BE2C (cell line): ENCODE data around the gene ATP5PB.
A peak's percentile ranks its signal among the peaks of the same experiment; 100 is the strongest.

ENCODE experiments used
- DNase-seq: peaks from one replicate; pipeline ENCODE4 v3.0.0-alpha.2; 2020
- H3K27me3 ChIP-seq: fragments of 250-450 bp; sonication (Bioruptor Pico); 2 replicates; pipeline ENCODE4 v1.5.1; 2020; ENCODE audit warnings: mild to moderate bottlenecking
- H3K36me3 ChIP-seq: fragments of 250-450 bp; sonication (Bioruptor Pico); 2 replicates; pipeline ENCODE4 v1.5.1; 2020; ENCODE audit warnings: mild to moderate bottlenecking
- H3K4me1 ChIP-seq: fragments of 250-450 bp; sonication (Bioruptor Pico); 2 replicates; pipeline ENCODE4 v1.5.1; 2020
- H3K4me3 ChIP-seq: 2 replicates; pipeline ENCODE4 v1.5.1; 2011; ENCODE audit warnings: low read depth, low read length
- H3K9me3 ChIP-seq: fragments of 250-450 bp; sonication (Bioruptor Pico); 2 replicates; pipeline ENCODE4 v1.5.1; 2020
- CTCF ChIP-seq: IDR thresholded peaks from 2 replicates; pipeline ENCODE4 v1.5.1; 2012; ENCODE audit warnings: mild to moderate bottlenecking, low read depth, low read length

The ATP5PB gene

DNA sequence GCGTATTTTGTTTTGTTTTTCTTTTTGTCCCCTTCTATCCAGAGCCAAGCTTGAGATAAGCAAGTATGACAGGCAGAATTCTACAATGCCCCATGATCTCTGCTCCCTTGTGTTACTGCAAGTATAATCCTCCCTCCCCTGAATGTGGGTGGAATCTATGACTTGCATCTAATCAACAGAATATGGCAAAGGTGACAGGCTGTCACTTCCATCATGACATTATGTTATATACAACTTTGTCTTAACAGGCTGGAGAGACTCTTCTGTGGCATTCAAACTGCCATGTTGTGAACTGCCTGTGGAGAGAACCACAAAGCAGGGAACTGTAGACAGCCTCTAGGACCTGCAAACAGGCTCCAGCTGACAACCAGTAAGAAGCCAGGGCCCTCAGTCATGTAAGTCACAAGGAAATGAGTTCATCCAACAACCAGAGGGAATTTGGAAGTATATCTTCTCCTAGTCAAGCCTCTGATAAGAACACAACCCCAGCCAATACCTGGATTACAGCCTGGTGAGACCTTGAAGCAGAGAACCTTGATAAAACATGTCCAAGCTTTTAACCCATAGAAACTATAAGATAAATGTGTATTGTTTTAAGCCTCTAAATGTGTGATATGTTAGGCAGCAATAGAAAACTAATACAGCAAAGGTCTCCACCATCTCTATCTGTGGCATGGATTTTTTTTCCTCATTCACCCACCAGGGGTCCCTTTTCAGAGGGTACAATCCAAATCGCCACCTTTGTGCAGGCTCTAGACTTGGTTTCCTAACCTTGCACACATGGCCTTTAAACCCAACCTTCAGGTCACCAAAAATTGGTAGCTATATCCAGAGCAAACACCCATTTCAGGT is 18.8 kb downstream of the ATP5PB start:
- no peaks in the 10 kb centered on the region for H3K27me3 ChIP-seq
- peaks cover 24% of the 10 kb centered on the region for H3K36me3 ChIP-seq
- TF ChIP-seq CTCF, result peak; percentile 31
- H3K4me3 ChIP-seq, result no peak overlapping the region
- no peaks in the 10 kb centered on the region; the same call in 1 of the 2 replicates for H3K4me1 ChIP-seq
- no peaks in the 10 kb centered on the region for H3K9me3 ChIP-seq
- no peak for DNase-seq

DNA sequence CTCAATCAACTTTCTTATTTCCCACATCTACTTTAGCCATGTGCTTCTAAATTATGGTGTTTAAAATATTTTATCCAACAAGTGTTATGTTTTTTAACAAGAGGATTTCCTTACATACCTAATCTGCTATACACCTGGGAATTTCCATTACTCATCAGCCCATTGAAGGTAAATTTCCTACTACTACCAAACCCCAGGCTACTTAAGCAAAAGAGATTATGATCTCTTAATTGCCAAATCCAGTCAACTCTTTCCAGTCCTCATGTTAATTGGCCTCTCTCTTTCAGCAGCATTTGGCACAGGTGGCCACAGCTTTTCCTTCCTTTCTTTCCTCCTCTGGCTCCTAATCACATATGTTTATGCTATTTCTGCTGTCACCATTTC is 19.4 kb downstream of the ATP5PB start:
- Histone ChIP-seq H3K27me3 (no peaks in the 10 kb centered on the region), H3K36me3 (peaks cover 24% of the 10 kb centered on the region), H3K4me3 (no peak overlapping the region), H3K4me1 (no peaks in the 10 kb centered on the region; the same call in 1 of the 2 replicates), H3K9me3 (no peaks in the 10 kb centered on the region)
- TF ChIP-seq CTCF, result no peak
- no peak for DNase-seq

DNA sequence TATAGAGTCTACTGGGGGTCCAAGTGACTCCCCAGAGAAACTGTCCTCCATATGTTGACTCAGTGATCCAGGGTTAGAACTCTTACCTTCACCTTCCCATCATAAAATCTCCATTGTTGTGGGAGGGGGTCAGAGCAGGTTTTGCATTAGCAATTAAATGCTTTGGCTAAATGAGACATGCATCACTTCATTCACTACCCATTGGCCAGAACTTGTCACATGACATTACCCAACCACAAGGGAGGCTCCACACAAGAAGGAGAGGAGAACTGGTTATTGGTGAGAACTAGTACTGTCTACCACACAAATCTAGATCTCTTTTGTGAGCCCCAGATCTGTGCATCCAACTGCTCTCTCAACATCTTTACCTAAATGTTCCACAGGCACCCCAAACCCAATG is 20.3 kb downstream of the ATP5PB start:
- no peak overlapping the region for H3K4me3 ChIP-seq
- H3K9me3 ChIP-seq, result no peaks in the 10 kb centered on the region
- no peaks in the 10 kb centered on the region for H3K27me3 ChIP-seq
- TF ChIP-seq CTCF, result no peak
- peaks cover 24% of the 10 kb centered on the region for H3K36me3 ChIP-seq
- no peak for DNase-seq
- no peaks in the 10 kb centered on the region; the same call in 1 of the 2 replicates for H3K4me1 ChIP-seq

DNA sequence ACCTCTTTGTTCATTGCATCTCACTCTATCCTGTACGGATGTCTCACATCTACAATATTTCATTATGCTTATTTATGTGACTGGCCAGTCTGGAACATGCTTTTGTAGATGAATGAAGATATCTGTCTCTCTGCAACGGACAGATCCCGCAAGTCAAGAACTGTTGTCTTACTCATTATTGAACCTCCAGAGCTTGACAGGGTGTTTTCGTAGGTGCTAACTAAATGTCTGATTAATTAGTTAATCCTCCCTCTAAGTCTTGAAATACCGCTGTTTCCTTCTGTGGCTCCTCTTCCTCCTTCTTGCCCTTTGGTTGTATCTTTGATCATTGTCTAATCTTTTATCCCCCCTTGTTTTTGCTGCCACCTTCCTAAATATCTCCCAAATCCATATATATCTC is 21.3 kb downstream of the ATP5PB start:
- TF ChIP-seq CTCF, result no peak
- no peaks in the 10 kb centered on the region; the same call in 1 of the 2 replicates for H3K4me1 ChIP-seq

DNA sequence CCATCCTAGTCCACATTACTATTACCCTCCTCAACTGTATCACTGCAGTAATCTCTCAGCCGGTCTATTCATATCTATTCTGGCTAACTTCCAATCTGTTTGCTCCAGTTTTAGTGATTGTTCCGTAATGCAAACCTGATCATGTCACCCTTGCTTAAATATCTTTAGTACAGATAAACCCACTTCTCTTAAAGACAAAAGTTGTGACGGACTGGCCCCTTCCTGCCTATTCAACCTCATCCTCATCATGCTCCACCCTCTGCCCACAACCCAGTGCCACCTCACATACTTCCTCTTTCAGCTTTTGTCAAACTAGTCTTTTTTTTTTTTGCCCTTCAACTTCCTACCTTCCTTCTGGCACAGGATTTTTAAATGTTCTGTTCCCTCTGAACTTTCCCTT is 21.7 kb downstream of the ATP5PB start:
- no peak overlapping the region for H3K4me3 ChIP-seq

More for the DNA sequence above, 21.3 kb downstream of the ATP5PB start:
- H3K27me3 ChIP-seq, result no peaks in the 10 kb centered on the region
- no peak for DNase-seq
- no peak overlapping the region for H3K4me3 ChIP-seq
- H3K36me3 ChIP-seq, result peaks cover 24% of the 10 kb centered on the region
- no peaks in the 10 kb centered on the region for H3K9me3 ChIP-seq

More for the DNA sequence above, 21.7 kb downstream of the ATP5PB start:
- H3K9me3 ChIP-seq, result no peaks in the 10 kb centered on the region
- no peaks in the 10 kb centered on the region for H3K27me3 ChIP-seq
- H3K4me1 ChIP-seq, result no peaks in the 10 kb centered on the region; the same call in 1 of the 2 replicates
- H3K36me3 ChIP-seq, result peaks cover 24% of the 10 kb centered on the region
- DNase-seq, result no peak
- TF ChIP-seq CTCF, result no peak
